Glutamatergic neuron (in vitro differentiated cells): ENCODE results near the gene POLK. TPM values are rescaled to one million over a fixed set of nuclear protein-coding genes. Genes with fewer than 3 reads are reported as not detected.

Experiments
- DNase-seq: peaks from one replicate; pipeline ENCODE4 v3.0.0; 2022
- H3K27ac Mint-ChIP-seq: one replicate; pipeline ENCODE4 v1.8.0; 2020; ENCODE audit warnings: mild to moderate bottlenecking, mixed read lengths, inconsistent platforms; ENCODE audit not compliant: unreplicated experiment
- H3K27me3 Mint-ChIP-seq: one replicate; pipeline ENCODE4 v1.8.0; 2020; ENCODE audit warnings: mild to moderate bottlenecking, moderate library complexity, mixed read lengths, inconsistent platforms; ENCODE audit not compliant: unreplicated experiment
- H3K36me3 Mint-ChIP-seq: one replicate; pipeline ENCODE4 v1.8.0; 2020; ENCODE audit warnings: mild to moderate bottlenecking, mixed read lengths, inconsistent platforms; ENCODE audit not compliant: unreplicated experiment
- H3K4me1 Mint-ChIP-seq: one replicate; pipeline ENCODE4 v1.8.0; 2020; ENCODE audit warnings: mild to moderate bottlenecking, low read depth, mixed read lengths, inconsistent platforms; ENCODE audit not compliant: unreplicated experiment
- H3K4me3 Mint-ChIP-seq: one replicate; pipeline ENCODE4 v1.8.0; 2020; ENCODE audit warnings: mild to moderate bottlenecking, mixed read lengths, inconsistent platforms; ENCODE audit not compliant: unreplicated experiment
- H3K9me3 Mint-ChIP-seq: one replicate; pipeline ENCODE4 v1.8.0; 2020; ENCODE audit warnings: mild to moderate bottlenecking, moderate library complexity, mixed read lengths, inconsistent platforms; ENCODE audit not compliant: unreplicated experiment
- total RNA-seq: library from RNA; stranded (reverse); fragmentation: NEBNext Ultra II Directional; extraction: Animal tissue kit (Norgen Biotek cat#: 25700); gene quantifications from one replicate; pipeline ENCODE4 v1.2.1, GENCODE V29; 2021; ENCODE audit not compliant: unreplicated experiment
- TF ChIP-seq, protein P1 (sequence below): fragments of 200-600 bp; sonication (generic); IDR thresholded peaks from one replicate; pipeline ENCODE4 v1.5.0; 2021; ENCODE audit not compliant: partially characterized antibody, unreplicated experiment

The POLK gene
- total RNA-seq, 1 donor from 2014 or later = 28.9 TPM

- Mint-ChIP-seq H3K9me3 (peaks cover 16% of the 10 kb centered on the region), H3K36me3 (peaks cover 15% of the 10 kb centered on the region), H3K4me3 (no peak overlapping the region), H3K27me3 (no peaks in the 10 kb centered on the region), H3K4me1 (no peaks in the 10 kb centered on the region), H3K27ac (no peak overlapping the region)
- DNase-seq = no peak
- TF ChIP-seq, protein P1, sequence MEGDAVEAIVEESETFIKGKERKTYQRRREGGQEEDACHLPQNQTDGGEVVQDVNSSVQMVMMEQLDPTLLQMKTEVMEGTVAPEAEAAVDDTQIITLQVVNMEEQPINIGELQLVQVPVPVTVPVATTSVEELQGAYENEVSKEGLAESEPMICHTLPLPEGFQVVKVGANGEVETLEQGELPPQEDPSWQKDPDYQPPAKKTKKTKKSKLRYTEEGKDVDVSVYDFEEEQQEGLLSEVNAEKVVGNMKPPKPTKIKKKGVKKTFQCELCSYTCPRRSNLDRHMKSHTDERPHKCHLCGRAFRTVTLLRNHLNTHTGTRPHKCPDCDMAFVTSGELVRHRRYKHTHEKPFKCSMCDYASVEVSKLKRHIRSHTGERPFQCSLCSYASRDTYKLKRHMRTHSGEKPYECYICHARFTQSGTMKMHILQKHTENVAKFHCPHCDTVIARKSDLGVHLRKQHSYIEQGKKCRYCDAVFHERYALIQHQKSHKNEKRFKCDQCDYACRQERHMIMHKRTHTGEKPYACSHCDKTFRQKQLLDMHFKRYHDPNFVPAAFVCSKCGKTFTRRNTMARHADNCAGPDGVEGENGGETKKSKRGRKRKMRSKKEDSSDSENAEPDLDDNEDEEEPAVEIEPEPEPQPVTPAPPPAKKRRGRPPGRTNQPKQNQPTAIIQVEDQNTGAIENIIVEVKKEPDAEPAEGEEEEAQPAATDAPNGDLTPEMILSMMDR = no peak
These were observed 43.1 kb upstream of the POLK start for GRCh38 chr5:75468593-75468992.

DNA sequence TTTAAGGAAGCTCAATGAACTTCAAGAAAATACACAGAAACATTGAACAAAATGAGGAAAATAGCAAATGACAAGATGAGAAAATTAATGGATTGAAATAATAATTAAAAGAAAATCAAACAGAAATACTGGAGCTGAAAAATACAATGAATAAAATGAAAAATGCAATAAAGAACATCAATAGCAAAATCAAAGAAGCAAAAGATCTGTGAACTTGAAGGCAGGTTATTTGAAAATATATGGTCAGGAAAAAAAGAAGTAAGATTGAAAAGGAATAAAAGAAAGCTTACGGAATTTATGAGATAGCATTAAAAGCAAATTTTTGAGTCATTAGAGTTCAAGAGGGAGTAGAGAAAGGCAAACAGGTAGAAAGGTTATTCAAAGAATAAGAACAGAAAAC is 42.7 kb upstream of the POLK start:
- Mint-ChIP-seq H3K36me3 (peaks cover 15% of the 10 kb centered on the region), H3K27ac (no peak overlapping the region), H3K27me3 (no peaks in the 10 kb centered on the region), H3K9me3 (peaks cover 14% of the 10 kb centered on the region), H3K4me1 (no peaks in the 10 kb centered on the region), H3K4me3 (no peak overlapping the region)
- TF ChIP-seq, protein P1 = no peak
- no peak for DNase-seq

DNA sequence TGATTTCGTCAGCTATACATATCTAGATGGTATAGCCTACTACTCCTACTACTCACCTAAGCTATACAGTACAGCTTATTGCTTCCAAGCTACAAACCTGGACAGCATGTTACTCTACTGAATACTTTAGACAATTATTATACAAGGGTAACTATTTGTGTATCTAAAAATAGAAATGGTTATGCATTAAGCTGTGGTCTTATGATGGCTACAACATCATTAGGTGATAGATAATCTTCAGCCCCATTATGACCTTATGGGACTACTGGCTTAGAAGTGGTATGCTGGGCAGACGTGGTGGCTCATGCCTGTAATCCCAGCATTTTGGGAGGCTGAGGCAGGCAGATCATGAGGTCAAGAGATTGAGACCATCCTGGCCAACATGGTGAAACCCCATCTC is 40.5 kb upstream of the POLK start:
- Mint-ChIP-seq H3K4me1 (no peaks in the 10 kb centered on the region), H3K4me3 (no peak overlapping the region), H3K9me3 (peaks cover 13% of the 10 kb centered on the region), H3K27me3 (no peaks in the 10 kb centered on the region), H3K27ac (no peak overlapping the region), H3K36me3 (peaks cover 15% of the 10 kb centered on the region)
- no peak for DNase-seq
- TF ChIP-seq, protein P1 = no peak

- no peak for DNase-seq
- Mint-ChIP-seq H3K4me3 (no peak overlapping the region), H3K36me3 (peaks cover 12% of the 10 kb centered on the region), H3K27me3 (no peaks in the 10 kb centered on the region), H3K9me3 (peaks cover 10% of the 10 kb centered on the region), H3K4me1 (no peaks in the 10 kb centered on the region), H3K27ac (no peak overlapping the region)
- TF ChIP-seq, protein P1 = no peak
These were observed 38.7 kb upstream of the POLK start for GRCh38 chr5:75472973-75473372.

GRCh38 chr5:75473463-75473862 is 38.2 kb upstream of the POLK start:
- Mint-ChIP-seq H3K36me3 (peaks cover 8% of the 10 kb centered on the region), H3K27ac (no peak overlapping the region), H3K4me3 (no peak overlapping the region), H3K4me1 (no peaks in the 10 kb centered on the region), H3K9me3 (peaks cover 10% of the 10 kb centered on the region), H3K27me3 (no peaks in the 10 kb centered on the region)
- DNase-seq = no peak
- TF ChIP-seq, protein P1 = no peak
